Fibroblast of lung (primary cell): ENCODE measurements around the gene HMGA1. TPM values are rescaled to one million over a fixed set of nuclear protein-coding genes. Genes with fewer than 3 reads are reported as not detected.

Experiments
- DNase-seq, 2 donors: peaks; one replicate each; pipeline versions ENCODE4 v3.0.0 to v3.0.0-alpha.2; 2010; ENCODE audit warnings: low read depth in 2 of 2
- H2AFZ ChIP-seq: 2 replicates; pipeline ENCODE4 v1.5.1; 2012; ENCODE audit warnings: low read length, control low read depth, inconsistent platforms
- H3K27ac ChIP-seq: 2 replicates; pipeline ENCODE4 v1.5.1; 2011; ENCODE audit warnings: low read length, control low read depth; ENCODE audit not compliant: insufficient read depth
- H3K27me3 ChIP-seq: 2 replicates; pipeline ENCODE4 v1.5.1; 2011; ENCODE audit warnings: mild to moderate bottlenecking, low read length; ENCODE audit not compliant: control insufficient read depth, insufficient read depth
- H3K36me3 ChIP-seq: 2 replicates; pipeline ENCODE4 v1.5.1; 2011; ENCODE audit warnings: low read length; ENCODE audit not compliant: control insufficient read depth, insufficient read depth
- H3K4me1 ChIP-seq: 2 replicates; pipeline ENCODE4 v1.5.1; 2011; ENCODE audit warnings: low read length; ENCODE audit not compliant: control insufficient read depth, insufficient read depth; ENCODE audit errors: extremely low read depth
- H3K4me2 ChIP-seq: 2 replicates; pipeline ENCODE4 v1.5.1; 2011; ENCODE audit warnings: low read length, control low read depth; ENCODE audit not compliant: insufficient read depth; ENCODE audit errors: extremely low read depth
- H3K4me3 ChIP-seq, 4 experiments: fragments of 200-600 bp in 1 of 4; sonication (generic) in 1 of 4; replicated peaks in 1 of 4; 2 replicates each; pipeline ENCODE4 v1.5.1; 2011 to 2016; ENCODE audit warnings: low read length in 4 of 4, low read depth in 3 of 4, mild to moderate bottlenecking in 3 of 4, control low read depth in 2 of 4, inconsistent platforms in 1 of 4, mixed read lengths in 1 of 4; ENCODE audit not compliant: insufficient read depth in 1 of 4; ENCODE audit errors: control extremely low read depth in 1 of 4
- H3K79me2 ChIP-seq: 2 replicates; pipeline ENCODE4 v1.5.1; 2012; ENCODE audit warnings: mild to moderate bottlenecking, low read length, inconsistent platforms; ENCODE audit not compliant: control insufficient read depth, insufficient read depth
- H3K9ac ChIP-seq: 2 replicates; pipeline ENCODE4 v1.5.1; 2011; ENCODE audit warnings: mild to moderate bottlenecking, low read length, control low read depth; ENCODE audit not compliant: insufficient read depth
- H3K9me3 ChIP-seq: 2 replicates; pipeline ENCODE4 v1.5.1; 2012; ENCODE audit warnings: low read depth, low read length; ENCODE audit not compliant: control insufficient read depth, insufficient read depth
- H4K20me1 ChIP-seq: 2 replicates; pipeline ENCODE4 v1.5.1; 2011; ENCODE audit warnings: low read length; ENCODE audit not compliant: control insufficient read depth, insufficient read depth; ENCODE audit errors: extremely low read depth
- CTCF ChIP-seq, 2 donors: IDR thresholded peaks in 1 of 2; conservative IDR thresholded peaks in 1 of 2; 1 replicate in 1 of 2; 2 replicates in 1 of 2; pipeline ENCODE4 v1.5.1; 2011 to 2012; ENCODE audit warnings: low read length in 2 of 2, control low read depth in 1 of 2, inconsistent platforms in 1 of 2, low read depth in 1 of 2, mild to moderate bottlenecking in 1 of 2
- EZH2 ChIP-seq: IDR thresholded peaks from 2 replicates; pipeline ENCODE4 v1.5.1; 2012; ENCODE audit warnings: low read length, control low read depth, mild to moderate bottlenecking; ENCODE audit errors: missing control alignments
- polyA plus RNA-seq, 2 donors: library from polyadenylated mRNA; depleted of rRNA in 1 of 2; stranded (reverse) in 1 of 2; unstranded in 1 of 2; fragments of >200 nt; gene quantifications; 2 replicates each; pipeline ENCODE4 v1.2.1, GENCODE V29; 2011 to 2012; ENCODE audit warnings: missing spikeins in 1 of 2
- total RNA-seq: library from RNA; depleted of rRNA; stranded (reverse); fragments of >200 nt; gene quantifications from 2 replicates; pipeline ENCODE4 v1.2.1, GENCODE V29; 2014

HMGA1 gene
- total and polyA plus RNA-seq, 2 donors (not counting 1 experiment from before 2014, with no cell fraction given) = 29.6 to 121 TPM

GRCh38 chr6:34278833-34279232 is 42.2 kb downstream of the HMGA1 start:
- no peaks in the 10 kb centered on the region for H3K4me1 ChIP-seq
- H3K79me2 ChIP-seq = no peaks in the 10 kb centered on the region
- no peaks in the 10 kb centered on the region for H3K36me3 ChIP-seq
- no peak overlapping the region for H3K27ac ChIP-seq
- H2AFZ ChIP-seq = no peak overlapping the region
- no peaks in the 10 kb centered on the region for H3K27me3 ChIP-seq
- no peak overlapping the region for H3K4me2 ChIP-seq
- no peak overlapping the region for H3K4me3 ChIP-seq
- TF ChIP-seq EZH2 = no peak
- TF ChIP-seq CTCF (conservative IDR thresholded peaks at IDR 0.05 in 1 of 2, IDR thresholded peaks at IDR 0.05 in 1 of 2; ENCODE audit: low read depth in 1 of 2, low read length in 2 of 2) = no peak
- no peaks in the 10 kb centered on the region for H3K9me3 ChIP-seq
- no peak for DNase-seq
- H4K20me1 ChIP-seq = no peaks in the 10 kb centered on the region
- no peak overlapping the region for H3K9ac ChIP-seq

GRCh38 chr6:34280216-34280615 is 43.5 kb downstream of the HMGA1 start:
- Histone ChIP-seq H3K27ac (no peak overlapping the region), H3K27me3 (no peaks in the 10 kb centered on the region), H3K79me2 (no peaks in the 10 kb centered on the region), H3K4me1 (peaks cover 3% of the 10 kb centered on the region), H3K9me3 (no peaks in the 10 kb centered on the region), H2AFZ (no peak overlapping the region), H3K4me3 (no peak overlapping the region), H4K20me1 (no peaks in the 10 kb centered on the region), H3K9ac (no peak overlapping the region), H3K36me3 (no peaks in the 10 kb centered on the region), H3K4me2 (no peak overlapping the region)
- TF ChIP-seq CTCF (conservative IDR thresholded peaks at IDR 0.05 in 1 of 2, IDR thresholded peaks at IDR 0.05 in 1 of 2; ENCODE audit: low read depth in 1 of 2, low read length in 2 of 2) (no peak), EZH2 (no peak)
- DNase-seq = no peak

- Histone ChIP-seq H3K36me3 (no peaks in the 10 kb centered on the region), H4K20me1 (no peaks in the 10 kb centered on the region), H2AFZ (no peak overlapping the region), H3K4me3 (no peak overlapping the region), H3K4me1 (peaks cover 5% of the 10 kb centered on the region), H3K27ac (no peak overlapping the region), H3K9me3 (no peaks in the 10 kb centered on the region), H3K9ac (no peak overlapping the region), H3K79me2 (no peaks in the 10 kb centered on the region), H3K4me2 (no peak overlapping the region), H3K27me3 (no peaks in the 10 kb centered on the region)
- TF ChIP-seq CTCF (conservative IDR thresholded peaks at IDR 0.05 in 1 of 2, IDR thresholded peaks at IDR 0.05 in 1 of 2; ENCODE audit: low read depth in 1 of 2, low read length in 2 of 2) = no peak
- TF ChIP-seq EZH2 = no peak
- DNase-seq = no peak
Observed at GRCh38 chr6:34281702-34282334, 45.1 kb downstream of the HMGA1 start.
